OCI-LY7 (cell line): Measurements from ENCODE around the gene RNF220. TPM values are rescaled to one million over a fixed set of nuclear protein-coding genes. Genes with fewer than 3 reads are reported as not detected.

Experiments used
- BruUV-seq: library from RNA; stranded (reverse); fragments of 400-500 nt; replicated peaks from 2 replicates; lab custom pipeline; 2021; lab: Mats Ljungman, UMichigan
- CTCF ChIA-PET: fragments of 300-600 bp; sonication (Branson Sonifier 250); formaldehyde crosslinking; loops from one replicate; lab custom pipeline; 2022; ENCODE audit warnings: antibody characterized with exemption; ENCODE audit not compliant: unreplicated experiment; lab: Charles Lee
- POLR2A ChIA-PET: fragments of 300-600 bp; sonication (Branson Sonifier 250); formaldehyde crosslinking; loops from one replicate; lab custom pipeline; 2022; ENCODE audit warnings: antibody characterized with exemption; lab: Charles Lee
- DNase-seq: peaks from one replicate; pipeline ENCODE4 v3.0.0-alpha.2; 2015; ENCODE audit warnings: low spot score
- H2AFZ ChIP-seq: fragments of 200-600 bp; sonication (generic), shearing (Covaris generic); 2 replicates; pipeline ENCODE4 v1.6.1; 2014; ENCODE audit warnings: mild to moderate bottlenecking, antibody characterized with exemption, low read length, moderate library complexity
- H3K27ac ChIP-seq: fragments of 200-600 bp; sonication (generic); 2 replicates; pipeline ENCODE4 v1.5.1; 2014; ENCODE audit warnings: mixed run types, low read depth, mild to moderate bottlenecking, moderate library complexity, low read length, inconsistent platforms; ENCODE audit not compliant: poor library complexity, severe bottlenecking
- H3K36me3 ChIP-seq: fragments of 200-600 bp; sonication (generic); 2 replicates; pipeline ENCODE4 v1.6.1; 2014; ENCODE audit warnings: mild to moderate bottlenecking, antibody characterized with exemption, low read length, moderate library complexity, mixed read lengths; ENCODE audit not compliant: insufficient read depth
- H3K4me1 ChIP-seq: fragments of 200-600 bp; sonication (generic); 2 replicates; pipeline ENCODE4 v1.5.1; 2014; ENCODE audit warnings: mild to moderate bottlenecking, low read length; ENCODE audit not compliant: insufficient read depth, poor library complexity, severe bottlenecking
- H3K4me2 ChIP-seq: fragments of 200-600 bp; sonication (generic); 2 replicates; pipeline ENCODE4 v1.6.1; 2014; ENCODE audit warnings: mild to moderate bottlenecking, low read length
- H3K4me3 ChIP-seq: fragments of 200-600 bp; sonication (generic); 2 replicates; pipeline ENCODE4 v1.5.1; 2014; ENCODE audit warnings: mild to moderate bottlenecking, low read depth, low read length; ENCODE audit not compliant: poor library complexity, severe bottlenecking
- H3K79me2 ChIP-seq: fragments of 200-600 bp; sonication (generic); 2 replicates; pipeline ENCODE4 v1.6.1; 2016; ENCODE audit warnings: low read depth, mild to moderate bottlenecking, low read length, moderate library complexity, mixed read lengths; ENCODE audit not compliant: insufficient read depth
- H3K9me2 ChIP-seq: fragments of 200-600 bp; sonication (generic); 2 replicates; pipeline ENCODE4 v1.6.1; 2016; ENCODE audit warnings: mild to moderate bottlenecking, low read length, mixed read lengths; ENCODE audit not compliant: insufficient read depth
- H3K9me3 ChIP-seq: fragments of 200-600 bp; sonication (generic); 2 replicates; pipeline ENCODE4 v1.6.1; 2014; ENCODE audit warnings: mild to moderate bottlenecking, mixed run types, low read length, mixed read lengths
- H4K20me1 ChIP-seq: fragments of 200-600 bp; sonication (generic); 2 replicates; pipeline ENCODE4 v1.6.1; 2014; ENCODE audit warnings: mild to moderate bottlenecking, antibody characterized with exemption, low read length, moderate library complexity, mixed read lengths; ENCODE audit not compliant: insufficient read depth
- CTCF ChIP-seq: fragments of 200-600 bp; sonication (generic); conservative IDR thresholded peaks from 2 replicates; pipeline ENCODE4 v1.5.1; 2014; ENCODE audit warnings: mild to moderate bottlenecking, antibody characterized with exemption, low read length, moderate library complexity, mixed read lengths
- EZH2phosphoT487 ChIP-seq: fragments of 200-600 bp; sonication (generic); IDR thresholded peaks from 2 replicates; pipeline ENCODE4 v1.6.1; 2018; ENCODE audit warnings: low read depth, borderline replicate concordance, mild to moderate bottlenecking, mixed run types, antibody characterized with exemption, low read length, moderate library complexity, mixed read lengths
- intact Hi-C: fragments of 100-400 bp; cut with micrococcal nuclease; formaldehyde crosslinking; loops from one replicate; pipeline ENCODE4 v1.10.0; 2022; ENCODE audit not compliant: unreplicated experiment
- total RNA-seq, 2 experiments: library from RNA; depleted of rRNA in 1 of 2; stranded (reverse); fragments of >200 nt in 1 of 2; shearing (Covaris generic) in 1 of 2; gene quantifications; 2 replicates each; pipeline ENCODE4 v1.2.3, GENCODE V29; 2014 to 2022

RNF220 gene
- total RNA-seq, 2 experiments from 2014 or later = 82.3 to 85.5 TPM

GRCh38 chr1:44408632-44409602 lies 3.9 kb downstream of the RNF220 start:
- Histone ChIP-seq H3K79me2 (no peaks in the 10 kb centered on the region), H3K9me3 (no peaks in the 10 kb centered on the region), H3K4me1 (no peaks in the 10 kb centered on the region), H2AFZ (no peak overlapping the region), H3K36me3 (no peaks in the 10 kb centered on the region), H3K4me3 (no peak overlapping the region), H4K20me1 (no peaks in the 10 kb centered on the region; the same call in 1 of the 2 replicates), H3K4me2 (no peak overlapping the region), H3K9me2 (no peaks in the 10 kb centered on the region), H3K27ac (no peak overlapping the region)
- TF ChIP-seq EZH2phosphoT487 (no peak), CTCF (no peak)
- BruUV-seq = no TSS peak
- POLR2A ChIA-PET = no interaction called here
- intact Hi-C loops = no loop called here
- CTCF ChIA-PET = no interaction called here
- no peak for DNase-seq

- 0 out of 2 replicates have a peak, but pooled peaks have one; percentile 37 for TF ChIP-seq EZH2phosphoT487
- TF ChIP-seq CTCF = no peak
- Histone ChIP-seq H3K4me3 (no peak overlapping the region), H3K4me1 (no peaks in the 10 kb centered on the region), H3K36me3 (no peaks in the 10 kb centered on the region), H4K20me1 (no peaks in the 10 kb centered on the region; the same call in 1 of the 2 replicates), H3K9me2 (no peaks in the 10 kb centered on the region), H3K9me3 (no peaks in the 10 kb centered on the region), H3K79me2 (no peaks in the 10 kb centered on the region), H3K4me2 (no peak overlapping the region), H2AFZ (no peak overlapping the region), H3K27ac (no peak overlapping the region)
- no peak for DNase-seq
- ChIA-PET CTCF (no interaction called here), POLR2A (no interaction called here)
- intact Hi-C loops = no loop called here
- no TSS peak for BruUV-seq
Observed at GRCh38 chr1:44409757-44410156, 4.7 kb downstream of the RNF220 start.

GRCh38 chr1:44411861-44412260 lies 6.8 kb downstream of the RNF220 start:
- Histone ChIP-seq H3K9me2 (no peaks in the 10 kb centered on the region), H3K27ac (no peak overlapping the region), H2AFZ (no peak overlapping the region), H3K79me2 (no peaks in the 10 kb centered on the region), H3K36me3 (no peaks in the 10 kb centered on the region), H3K4me1 (no peaks in the 10 kb centered on the region), H3K4me2 (no peak overlapping the region), H3K4me3 (no peak overlapping the region), H4K20me1 (no peaks in the 10 kb centered on the region; the same call in 1 of the 2 replicates), H3K9me3 (no peaks in the 10 kb centered on the region)
- BruUV-seq = no TSS peak
- ChIA-PET POLR2A (no interaction called here), CTCF (no interaction called here)
- intact Hi-C loops = no loop called here
- no peak for TF ChIP-seq EZH2phosphoT487
- no peak for TF ChIP-seq CTCF
- DNase-seq = no peak
